HepG2 (cell line): ENCODE data around the gene CMPK2. TPM values are rescaled to one million over a fixed set of nuclear protein-coding genes. Genes with fewer than 3 reads are reported as not detected.

Source experiments
- ATAC-seq: fragments of 200-7000 bp; cut with Tn5 transposase; 3 replicates; pipeline ENCODE4 v1.9.1; 2020; ENCODE audit warnings: mild to moderate bottlenecking, moderate library complexity
- BruUV-seq: library from RNA; stranded (reverse); fragments of 400-500 nt; replicated peaks from 2 replicates; lab custom pipeline; 2021; lab: Mats Ljungman, UMichigan
- CTCF ChIA-PET: fragments of 300-600 bp; formaldehyde crosslinking; extraction: SDS; loops from one replicate; lab custom pipeline; 2021; ENCODE audit warnings: low total read pairs, inconsistent platforms, low intra/inter-chr PET ratio; lab: Yijun Ruan, JAX
- POLR2A ChIA-PET: fragments of 350-600 bp; sonication (Branson Sonifier 250); formaldehyde crosslinking; loops from one replicate; lab custom pipeline; 2020; ENCODE audit warnings: antibody characterized with exemption, inconsistent platforms; lab: Yijun Ruan, JAX
- DNase-seq: peaks from one replicate; pipeline ENCODE4 v3.0.0-alpha.2; 2015; ENCODE audit warnings: low spot score
- FAIRE-seq: peaks from 3 replicates; lab custom pipeline; 2011; peaks lifted over from hg19 to GRCh38; lab: Jason Lieb, UNC
- H2AFZ ChIP-seq: one replicate; pipeline ENCODE4 v1.6.1; 2011; ENCODE audit warnings: low read length, inconsistent platforms
- H3K27ac ChIP-seq: fragments of 300-600 bp; 3 replicates; pipeline ENCODE4 v1.8.0; 2011; ENCODE audit warnings: mixed run types, mild to moderate bottlenecking, mixed read lengths, low read length, inconsistent platforms; ENCODE audit not compliant: insufficient read depth; ENCODE audit errors: extremely low read length
- H3K27me3 ChIP-seq, 2 experiments: fragments of 200-600 bp in 1 of 2; 2 replicates in 1 of 2; 3 replicates in 1 of 2; pipeline versions ENCODE4 v1.6.0 to v1.8.0; 2011; ENCODE audit warnings: low read length in 2 of 2, mild to moderate bottlenecking in 2 of 2, moderate library complexity in 2 of 2, inconsistent platforms in 1 of 2; ENCODE audit not compliant: insufficient read depth in 2 of 2, control insufficient read depth in 1 of 2
- H3K36me3 ChIP-seq, 2 experiments: fragments of 200-600 bp in 1 of 2; replicated peaks in 1 of 2; 2 replicates in 1 of 2; 3 replicates in 1 of 2; pipeline versions ENCODE4 v1.5.1 to v1.8.0; 2011; ENCODE audit warnings: low read length in 2 of 2, inconsistent platforms in 1 of 2; ENCODE audit not compliant: insufficient read depth in 2 of 2, control insufficient read depth in 1 of 2
- H3K4me1 ChIP-seq: 2 replicates; pipeline ENCODE4 v1.5.1; 2012; ENCODE audit warnings: low read length, inconsistent platforms; ENCODE audit not compliant: insufficient read depth
- H3K4me2 ChIP-seq: 2 replicates; pipeline ENCODE4 v1.6.0; 2011; ENCODE audit warnings: low read depth, low read length, inconsistent platforms
- H3K4me3 ChIP-seq, 3 experiments: fragments of 200-600 bp in 1 of 3; sonication (generic), shearing (Covaris generic) in 1 of 3; replicated peaks in 1 of 3; 2 replicates each; pipeline ENCODE4 v1.5.1; 2011 to 2016; ENCODE audit warnings: low read length in 3 of 3, inconsistent platforms in 2 of 3, low read depth in 2 of 3, mild to moderate bottlenecking in 2 of 3, control low read depth in 1 of 3, mixed read lengths in 1 of 3; ENCODE audit not compliant: insufficient read depth in 1 of 3
- H3K79me2 ChIP-seq: one replicate; pipeline ENCODE4 v1.6.1; 2011; ENCODE audit warnings: low read length, inconsistent platforms; ENCODE audit not compliant: insufficient read depth
- H3K9ac ChIP-seq: 2 replicates; pipeline ENCODE4 v1.6.0; 2011; ENCODE audit warnings: mild to moderate bottlenecking, low read depth, low read length, inconsistent platforms; ENCODE audit not compliant: insufficient read depth
- H3K9me3 ChIP-seq: 2 replicates; pipeline ENCODE4 v1.5.1; 2012; ENCODE audit warnings: mild to moderate bottlenecking, low read length
- H4K20me1 ChIP-seq: 2 replicates; pipeline ENCODE4 v1.6.0; 2011; ENCODE audit warnings: inconsistent platforms, mild to moderate bottlenecking, low read length, moderate library complexity; ENCODE audit not compliant: insufficient read depth
- CEBPB ChIP-seq: IDR thresholded peaks from 2 replicates; pipeline ENCODE4 v1.6.1; 2011; ENCODE audit warnings: low read depth, low read length, improper control_type of control experiment, borderline replicate concordance
- CTCF ChIP-seq: sonication (generic); formaldehyde crosslinking; IDR thresholded peaks from 2 replicates; pipeline ENCODE4 v1.5.0; 2020; ENCODE audit warnings: mild to moderate bottlenecking, missing genetic modification reagents, moderate library complexity
- RFXAP ChIP-seq: sonication (generic); formaldehyde crosslinking; IDR thresholded peaks from 2 replicates; pipeline ENCODE4 v1.4.0; 2020; ENCODE audit warnings: missing genetic modification reagents, borderline replicate concordance
- SALL2 ChIP-seq: sonication (generic); formaldehyde crosslinking; IDR thresholded peaks from 2 replicates; pipeline ENCODE4 v1.8.1; 2023; ENCODE audit warnings: mild to moderate bottlenecking, missing genetic modification reagents, inconsistent platforms
- STAG1 ChIP-seq: sonication (generic); formaldehyde crosslinking; IDR thresholded peaks from 2 replicates; pipeline ENCODE4 v1.4.0; 2020; ENCODE audit warnings: missing genetic modification reagents
- ZNF605 ChIP-seq: sonication (generic); formaldehyde crosslinking; IDR thresholded peaks from 2 replicates; pipeline ENCODE4 v1.8.0; 2022; ENCODE audit warnings: mild to moderate bottlenecking, missing genetic modification reagents
- ZNF772 ChIP-seq: sonication (generic); formaldehyde crosslinking; IDR thresholded peaks from 2 replicates; pipeline ENCODE4 v1.5.0; 2020; ENCODE audit warnings: mild to moderate bottlenecking, missing genetic modification reagents
- ZNF800 ChIP-seq: sonication (generic); formaldehyde crosslinking; IDR thresholded peaks from 2 replicates; pipeline ENCODE4 v1.4.0; 2020; ENCODE audit warnings: missing genetic modification reagents
- WGBS: methylation state at CpG from one replicate; pipeline ENCODE4 v1.1.6; 2017; ENCODE audit warnings: low lambda C conversion rate; 5-methylcytosine and 5-hydroxymethylcytosine counted together
- in situ Hi-C: cut with HindIII; loops from 2 replicates; pipeline ENCODE4 v1.10.0; 2017; ENCODE audit warnings: low pct_unique_long_range_greater_than_20kb; ENCODE audit not compliant: extremely low pct_ligation_motif_present
- intact Hi-C: fragments of 100-400 bp; cut with micrococcal nuclease; formaldehyde crosslinking; loops from one replicate; pipeline ENCODE4 v1.10.0; 2022; ENCODE audit not compliant: unreplicated experiment
- polyA plus RNA-seq, 8 experiments: library from polyadenylated mRNA; depleted of rRNA in 3 of 8; stranded (reverse) in 7 of 8; unstranded in 1 of 8; fragments of >200 nt; fragmentation: Illumina TruSeq in 4 of 8; extraction: Trizol in 4 of 8; gene quantifications; 2 replicates each; pipeline versions ENCODE4 v1.2.1 to v1.2.3, GENCODE V29; 2011 to 2016; ENCODE audit warnings: low read depth in 4 of 8, missing spikeins in 1 of 8, mixed read lengths in 1 of 8; ENCODE audit not compliant: insufficient read depth in 1 of 8
- total RNA-seq, 5 experiments: library from RNA; depleted of rRNA; stranded (reverse); fragments of >200 nt; fragmentation: Illumina TruSeq; extraction: Trizol; gene quantifications; 2 replicates each; pipeline ENCODE4 v1.2.3, GENCODE V29; 2016; ENCODE audit warnings: low read depth in 1 of 5

The CMPK2 gene
- total and polyA plus RNA-seq, 2 of the 13 experiments (the other 11 are each of a cell fraction or from before 2014, with no cell fraction given) = 0.04 to 1.0 TPM

GRCh38 chr2:6828299-6828584 is 37.5 kb downstream of the CMPK2 start (continued):
- no peak for TF ChIP-seq SALL2 (CRISPR knock-in tag)

GRCh38 chr2:6827566-6828298 is 38.0 kb downstream of the CMPK2 start:
- Histone ChIP-seq H3K9me3 (peaks cover 19% of the 10 kb centered on the region; the same call in 1 of the 2 replicates), H3K27me3 (peaks cover 0 to 6% of the 10 kb centered on the region in 2 experiments; a peak in 1 of 5 replicates), H3K27ac (no peak overlapping the region), H3K9ac (no peak overlapping the region), H3K4me1 (no peaks in the 10 kb centered on the region), H3K4me3 (no peak overlapping the region), H2AFZ (no peak overlapping the region), H3K36me3 (no peaks in the 10 kb centered on the region), H3K79me2 (no peaks in the 10 kb centered on the region), H3K4me2 (no peak overlapping the region), H4K20me1 (no peaks in the 10 kb centered on the region)
- no TSS peak for BruUV-seq
- ATAC-seq (no peak), DNase-seq (no peak), FAIRE-seq (no peak)
- in situ Hi-C loops = no loop called here
- 16% methylated on average over 5 of the region's 5 CpGs for WGBS
- intact Hi-C loops = loop anchor here (5.0 kb wide), 1 partner anchor 215 kb away; no protein-coding TSS in a partner anchor
- POLR2A ChIA-PET = no interaction called here
- TF ChIP-seq ZNF605 (no peak), CEBPB (peak; percentile 44; the same call in 1 of the 2 replicates)
- TF ChIP-seq, all 625 proteins: peak for 1
- CTCF ChIA-PET = no interaction called here

- no peak overlapping the region for H3K4me2 ChIP-seq
- intact Hi-C loops (loop anchor here (5.0 kb wide), 1 partner anchor 216 kb away; no protein-coding TSS in a partner anchor), in situ Hi-C loops (no loop called here)
- H3K27me3 ChIP-seq = peaks cover under 1 to 8% of the 10 kb centered on the region in 2 experiments; a peak in 2 of 5 replicates
- ChIA-PET CTCF (no interaction called here), POLR2A (no interaction called here)
- no peaks in the 10 kb centered on the region for H3K36me3 ChIP-seq
- FAIRE-seq (peak; percentile 23), ATAC-seq (peak; percentile 60), DNase-seq (peak; percentile 32)
- H3K9me3 ChIP-seq = peaks cover 9% of the 10 kb centered on the region; the same call in 1 of the 2 replicates
- H4K20me1 ChIP-seq = no peaks in the 10 kb centered on the region
- no peak overlapping the region for H3K27ac ChIP-seq
- no peak overlapping the region for H3K4me3 ChIP-seq
- H3K4me1 ChIP-seq = no peaks in the 10 kb centered on the region
- no TSS peak for BruUV-seq
- no peak overlapping the region for H3K9ac ChIP-seq
- under 1% methylated on average over 4 of the region's 4 CpGs for WGBS
- no peak overlapping the region for H2AFZ ChIP-seq
- TF ChIP-seq CTCF (CRISPR knock-in tag) = peak; percentile 64
- no peak for TF ChIP-seq ZNF772
- no peak for TF ChIP-seq RFXAP (CRISPR knock-in tag)
- TF ChIP-seq STAG1 (CRISPR knock-in tag) = peak; percentile 59
- TF ChIP-seq ZNF800 (CRISPR knock-in tag) = no peak
- no peaks in the 10 kb centered on the region for H3K79me2 ChIP-seq
Observed at GRCh38 chr2:6826081-6826913, 39.4 kb downstream of the CMPK2 start.
